ENCODE data around the gene SH3PXD2A.
"Not testable (repeated sequence)": the region's sequence is repeated elsewhere in the genome, so short reads cannot be mapped to it uniquely, and the experiment has no call there.

Gene SH3PXD2A

GRCh38 chr10:103742824-103743223 lies 112.6 kb downstream of the SH3PXD2A start:
- no peak for DNase-seq

DNA sequence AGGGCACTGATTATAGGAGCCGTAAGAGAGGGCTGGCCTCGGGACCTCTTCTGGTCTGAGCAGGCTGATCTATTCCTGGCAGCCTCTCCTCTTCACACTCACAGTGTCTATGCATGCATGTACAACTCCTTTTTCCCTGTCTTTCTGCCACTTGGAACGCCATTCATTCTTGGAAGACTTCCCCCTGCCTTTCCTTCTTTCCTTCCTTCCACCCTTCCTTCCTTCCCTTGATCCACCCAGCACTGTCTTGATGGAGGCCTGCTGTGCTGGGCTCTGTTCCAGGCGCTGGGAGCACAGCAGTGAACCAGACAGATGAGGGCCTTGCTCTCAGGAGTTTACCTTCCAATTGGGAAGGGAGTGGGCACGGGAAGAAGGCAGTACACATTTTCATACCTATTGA lies 114.8 kb downstream of the SH3PXD2A start:
- no peak for DNase-seq

GRCh38 chr10:103739039-103739764 lies 116.2 kb downstream of the SH3PXD2A start:
- DNase-seq, result no peak

- DNase-seq, result no peak
These were observed 117.5 kb downstream of the SH3PXD2A start for GRCh38 chr10:103737735-103738367.

- DNase-seq, result no peak
These were observed 118.6 kb downstream of the SH3PXD2A start for GRCh38 chr10:103736763-103737162.

DNA sequence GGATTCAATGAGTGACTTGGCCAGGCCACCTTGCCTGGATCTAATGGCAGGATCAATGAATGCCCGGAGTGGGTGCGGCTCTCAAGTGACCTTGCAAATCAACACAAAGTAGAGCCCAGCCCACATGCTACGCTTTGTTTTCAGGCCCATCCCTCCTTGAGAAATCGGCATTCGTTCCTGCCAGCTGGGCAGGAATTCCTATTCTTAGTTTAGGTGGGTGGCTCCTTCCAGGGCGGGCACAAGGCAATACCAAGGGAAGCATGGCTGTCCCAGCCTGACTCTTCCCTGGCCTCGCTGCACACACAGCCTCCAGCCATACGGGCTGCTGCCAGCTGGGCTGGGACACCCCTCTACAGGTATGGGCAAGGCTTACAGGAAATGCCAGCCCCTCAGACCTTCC lies 119.3 kb downstream of the SH3PXD2A start:
- no peak for DNase-seq

DNA sequence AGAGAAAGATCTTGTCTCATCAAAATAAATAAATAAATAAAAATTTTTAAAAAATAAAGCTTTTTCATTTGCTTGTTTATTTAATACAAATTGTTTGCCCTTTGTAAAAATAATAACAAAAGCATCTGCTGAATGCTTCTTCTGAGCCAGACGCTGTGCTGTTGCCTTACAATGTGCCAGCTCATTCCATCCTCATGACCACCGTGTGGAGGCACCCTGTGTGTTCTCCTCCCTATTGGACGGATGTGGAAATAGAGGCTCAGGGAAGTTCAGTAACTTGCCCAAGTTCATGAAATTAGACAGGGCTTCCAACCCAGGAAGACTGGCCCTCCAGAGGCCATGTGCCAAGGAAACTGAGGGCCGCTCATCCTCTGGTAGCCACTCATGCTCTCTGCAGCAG lies 120.6 kb downstream of the SH3PXD2A start:
- DNase-seq, result no peak

DNA sequence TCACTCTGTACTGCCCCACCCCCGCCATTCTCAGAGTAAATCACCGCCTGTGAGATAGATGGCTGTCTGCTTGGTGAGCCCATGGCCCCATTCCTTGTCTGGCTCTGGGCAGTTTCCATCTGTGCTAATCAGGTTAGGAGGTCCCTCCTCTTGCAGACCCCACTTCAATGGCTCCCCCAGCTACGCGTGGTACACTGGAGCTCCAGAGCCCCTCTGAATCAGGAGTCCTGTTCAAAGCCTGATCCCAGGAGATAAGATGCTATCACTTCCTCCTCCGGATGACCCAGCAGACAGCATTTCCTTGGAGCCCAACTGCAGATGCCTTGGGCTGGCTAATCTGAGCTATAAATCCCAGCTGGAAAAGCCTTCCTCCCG lies 122.3 kb downstream of the SH3PXD2A start:
- DNase-seq, result no peak

- DNase-seq, result no peak
These were observed 122.9 kb downstream of the SH3PXD2A start for GRCh38 chr10:103732339-103733044.

GRCh38 chr10:103731609-103732270 lies 123.6 kb downstream of the SH3PXD2A start:
- DNase-seq, result no peak

- DNase-seq, result not testable (repeated sequence)
These were observed 124.3 kb downstream of the SH3PXD2A start for GRCh38 chr10:103731026-103731425.

DNA sequence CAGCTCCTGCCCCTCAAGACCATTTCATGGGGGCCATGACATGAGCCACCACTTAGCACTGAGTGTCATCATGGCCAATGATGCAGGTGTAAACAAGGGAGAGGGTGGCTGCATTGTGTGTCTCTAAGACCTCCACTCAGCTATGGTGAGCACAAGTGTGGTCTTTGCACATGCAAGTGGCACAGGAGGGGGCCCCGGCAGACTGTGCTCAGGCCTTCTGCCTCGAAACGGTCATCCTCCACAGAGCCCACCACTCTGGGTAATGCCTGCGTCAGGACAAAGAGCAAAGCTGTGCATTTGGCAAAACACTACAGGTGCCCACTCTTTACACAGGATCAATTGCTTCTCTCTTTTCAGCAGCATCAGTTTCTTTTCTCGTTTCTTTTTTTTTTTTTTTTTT lies 125.5 kb downstream of the SH3PXD2A start:
- DNase-seq, result no peak

- no peak for DNase-seq
These were observed 127.2 kb downstream of the SH3PXD2A start for GRCh38 chr10:103727991-103728689.

- DNase-seq, result no peak
These were observed 127.8 kb downstream of the SH3PXD2A start for GRCh38 chr10:103727546-103727963.

- DNase-seq, result no peak
These were observed 128.7 kb downstream of the SH3PXD2A start for GRCh38 chr10:103726637-103727036.

- no peak for DNase-seq
These were observed 130.1 kb downstream of the SH3PXD2A start for GRCh38 chr10:103725242-103725641.

GRCh38 chr10:103724771-103725170 lies 130.6 kb downstream of the SH3PXD2A start:
- DNase-seq, result no peak

DNA sequence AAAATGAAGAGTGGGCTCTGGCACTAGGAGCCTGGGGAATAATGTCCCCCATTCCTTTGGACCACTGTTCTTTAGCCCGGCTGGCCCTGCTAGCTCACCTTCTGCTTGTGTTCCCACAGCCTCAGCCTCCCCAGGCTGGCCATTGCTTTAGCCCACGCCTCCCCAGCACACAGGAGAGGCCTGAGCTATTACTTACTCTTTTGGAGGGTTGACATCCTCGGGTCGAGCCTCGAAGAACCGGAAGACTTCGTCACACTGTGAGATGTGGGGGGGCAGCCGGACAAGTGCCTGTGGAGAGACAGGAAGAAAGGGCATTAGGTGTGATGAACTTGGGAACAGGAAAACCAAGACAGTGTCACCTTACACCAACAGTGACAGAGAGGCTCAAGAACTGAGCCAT lies 131.3 kb downstream of the SH3PXD2A start:
- no peak for DNase-seq

DNA sequence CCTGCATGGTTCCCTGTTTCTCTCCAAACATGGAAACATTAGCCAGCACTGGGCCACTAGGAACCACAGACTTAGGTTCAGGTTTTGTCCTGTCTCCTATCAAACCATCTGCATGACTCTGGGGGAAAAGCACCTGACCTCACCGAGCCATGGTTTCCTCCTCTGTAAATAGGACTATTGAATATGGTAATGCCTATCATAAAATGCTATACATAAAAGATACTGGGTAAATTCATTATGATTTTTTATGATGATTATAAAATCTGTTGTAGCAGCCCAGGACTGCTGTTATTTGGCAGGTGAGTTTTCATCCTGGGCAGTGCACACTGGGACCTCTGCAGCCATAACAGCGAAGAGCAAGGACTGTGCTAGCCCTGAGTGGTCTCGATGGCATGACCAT lies 131.8 kb downstream of the SH3PXD2A start:
- no peak for DNase-seq

GRCh38 chr10:103722632-103723031 lies 132.7 kb downstream of the SH3PXD2A start:
- DNase-seq, result no peak

- no peak for DNase-seq
These were observed 134.4 kb downstream of the SH3PXD2A start for GRCh38 chr10:103720964-103721335.

GRCh38 chr10:103720328-103720963 lies 134.9 kb downstream of the SH3PXD2A start:
- DNase-seq, result no peak

Data from CD4-positive, alpha-beta T cell treated with Interleukin-4 for 4 hours (primary cell).